ENCODE measurements around the gene COL5A1. TPM values are rescaled to one million over a fixed set of nuclear protein-coding genes. Genes with fewer than 3 reads are reported as not detected.

The COL5A1 gene
- total RNA-seq, 1 donor from 2014 or later: 6.1 TPM

DNA sequence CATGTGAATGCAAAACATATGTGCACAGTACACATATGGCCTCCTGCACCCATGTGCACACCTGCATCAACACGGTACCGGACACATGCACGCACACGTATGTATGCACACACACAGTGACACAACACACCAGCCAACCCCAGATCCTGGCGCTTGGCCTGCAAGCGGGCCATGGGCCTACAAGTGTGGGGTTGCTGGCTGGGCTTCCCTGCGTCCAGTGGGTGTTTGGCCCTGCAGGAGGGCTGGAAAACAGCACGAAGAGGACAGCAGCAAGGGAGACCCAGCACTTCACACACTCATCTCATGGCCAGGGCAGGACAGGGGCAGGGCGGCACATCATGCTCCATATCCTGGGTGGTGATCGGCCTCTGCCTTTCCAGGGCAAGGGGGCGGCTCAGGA, 77.7 kb downstream of the COL5A1 start:
- H3K36me3 ChIP-seq: no peaks in the 10 kb centered on the region
- H4K20me1 ChIP-seq (ENCODE audit: low read depth): no peaks in the 10 kb centered on the region
- H3K9me3 Mint-ChIP-seq: peaks cover 2% of the 10 kb centered on the region
- no peaks in the 10 kb centered on the region for H3K4me1 ChIP-seq
- no peak for TF ChIP-seq EZH2phosphoT487 (IDR thresholded peaks at IDR 0.05)
- TF ChIP-seq EZH2 (IDR thresholded peaks at IDR 0.05): no peak
- no peak for TF ChIP-seq CTCF (IDR thresholded peaks at IDR 0.05)
- H3K36me3 Mint-ChIP-seq: no peaks in the 10 kb centered on the region
- no peak overlapping the region for H3K27ac Mint-ChIP-seq
- no peak overlapping the region for H3K4me3 Mint-ChIP-seq
- H3K27me3 Mint-ChIP-seq (ENCODE audit: insufficient read depth, low read depth): no peaks in the 10 kb centered on the region
- H3K4me2 ChIP-seq: no peak overlapping the region
- H3K9ac ChIP-seq: no peak overlapping the region
- H2AFZ ChIP-seq (replicated peaks): no peak overlapping the region
- H3K79me2 ChIP-seq (ENCODE audit: low read depth): no peaks in the 10 kb centered on the region
- H3K27ac ChIP-seq: no peak overlapping the region
- no peak for DNase-seq (ENCODE audit: low spot score)
- H3K4me1 Mint-ChIP-seq: no peaks in the 10 kb centered on the region
- no peaks in the 10 kb centered on the region for H3K9me3 ChIP-seq (ENCODE audit: low read depth)
- no peaks in the 10 kb centered on the region for H3K27me3 ChIP-seq
- H3F3A ChIP-seq (ENCODE audit: low read depth): no peaks in the 10 kb centered on the region
- H3K4me3 ChIP-seq: no peak overlapping the region

DNA sequence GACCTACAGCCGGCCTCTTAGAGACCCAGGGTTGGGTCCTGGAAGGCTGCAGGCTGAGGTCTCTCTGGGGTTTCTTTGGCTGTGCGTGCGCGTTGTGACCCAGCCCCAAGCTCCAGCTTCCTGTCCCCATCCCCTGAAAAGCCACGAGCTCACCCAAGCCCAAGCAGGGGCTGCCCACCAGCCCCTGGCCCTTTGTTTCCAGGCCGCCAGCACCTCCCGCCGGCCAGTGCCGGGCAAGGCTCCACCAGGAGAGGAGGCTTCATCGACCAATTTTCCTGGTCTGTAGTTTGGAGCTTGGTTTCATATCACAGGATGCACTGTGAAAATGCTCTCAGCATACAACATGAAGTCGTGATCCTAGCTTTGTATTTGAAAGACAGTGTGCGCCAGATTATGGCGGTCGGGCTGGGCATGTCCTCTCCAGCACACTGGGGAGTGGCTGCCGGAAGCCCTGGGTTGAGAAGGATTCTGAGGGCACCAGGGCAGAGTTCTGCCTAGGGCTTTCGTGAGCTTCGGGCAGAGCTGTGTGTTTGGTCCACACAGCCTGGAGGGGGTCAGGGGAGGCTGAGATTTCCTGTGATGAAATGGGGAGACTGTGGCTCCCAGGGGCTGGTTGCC, 78.6 kb downstream of the COL5A1 start:
- no peak overlapping the region for H3K4me3 ChIP-seq
- no peaks in the 10 kb centered on the region for H3K4me1 ChIP-seq
- H3K4me2 ChIP-seq: no peak overlapping the region
- Mint-ChIP-seq H3K36me3 (no peaks in the 10 kb centered on the region), H3K4me3 (no peak overlapping the region), H3K27me3 (ENCODE audit: insufficient read depth, low read depth) (no peaks in the 10 kb centered on the region), H3K27ac (no peak overlapping the region), H3K4me1 (no peaks in the 10 kb centered on the region), H3K9me3 (no peaks in the 10 kb centered on the region)
- H3K27ac ChIP-seq: no peak overlapping the region
- DNase-seq (ENCODE audit: low spot score): no peak
- H3K9ac ChIP-seq: no peak overlapping the region
- H3K36me3 ChIP-seq: no peaks in the 10 kb centered on the region
- H3K79me2 ChIP-seq (ENCODE audit: low read depth): no peaks in the 10 kb centered on the region
- no peak overlapping the region for H2AFZ ChIP-seq (replicated peaks)
- TF ChIP-seq CTCF (IDR thresholded peaks at IDR 0.05) (no peak), EZH2phosphoT487 (IDR thresholded peaks at IDR 0.05) (no peak), EZH2 (IDR thresholded peaks at IDR 0.05) (no peak)
- H3K27me3 ChIP-seq: no peaks in the 10 kb centered on the region
- no peaks in the 10 kb centered on the region for H3F3A ChIP-seq (ENCODE audit: low read depth)
- H3K9me3 ChIP-seq (ENCODE audit: low read depth): no peaks in the 10 kb centered on the region
- H4K20me1 ChIP-seq (ENCODE audit: low read depth): no peaks in the 10 kb centered on the region

DNA sequence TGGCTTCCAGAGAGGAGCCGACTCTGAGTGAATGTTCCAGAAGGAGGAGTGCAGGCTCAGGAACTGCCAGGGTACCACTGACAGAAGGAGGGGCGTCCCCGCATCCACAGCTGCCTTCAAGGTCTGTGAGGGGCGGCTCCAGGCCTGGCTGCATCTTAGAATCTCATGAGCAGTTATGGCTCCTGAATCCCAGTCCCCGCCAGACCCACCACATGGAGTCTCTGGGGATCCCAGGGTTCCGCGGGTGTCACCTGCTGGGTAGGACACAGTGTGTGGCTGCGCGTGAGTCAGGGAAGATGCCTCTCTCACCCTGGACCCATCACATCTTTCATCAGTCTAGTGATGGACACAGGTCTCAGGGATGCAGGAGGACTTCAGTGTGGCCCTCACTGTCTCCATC, 79.2 kb downstream of the COL5A1 start:
- no peaks in the 10 kb centered on the region for H4K20me1 ChIP-seq (ENCODE audit: low read depth)

More for the DNA sequence above, 79.2 kb downstream of the COL5A1 start:
- Histone ChIP-seq H3K36me3 (no peaks in the 10 kb centered on the region), H3K9me3 (ENCODE audit: low read depth) (no peaks in the 10 kb centered on the region), H3K4me2 (no peak overlapping the region), H3K27me3 (no peaks in the 10 kb centered on the region), H3K9ac (no peak overlapping the region), H3K79me2 (ENCODE audit: low read depth) (no peaks in the 10 kb centered on the region), H3K4me1 (no peaks in the 10 kb centered on the region), H3K4me3 (no peak overlapping the region), H2AFZ (replicated peaks) (no peak overlapping the region), H3K27ac (no peak overlapping the region), H3F3A (ENCODE audit: low read depth) (no peaks in the 10 kb centered on the region)
- no peaks in the 10 kb centered on the region for H3K36me3 Mint-ChIP-seq
- H3K4me3 Mint-ChIP-seq: no peak overlapping the region
- TF ChIP-seq EZH2 (IDR thresholded peaks at IDR 0.05): no peak
- TF ChIP-seq CTCF (IDR thresholded peaks at IDR 0.05): no peak
- no peak for TF ChIP-seq EZH2phosphoT487 (IDR thresholded peaks at IDR 0.05)
- H3K9me3 Mint-ChIP-seq: no peaks in the 10 kb centered on the region
- no peaks in the 10 kb centered on the region for H3K4me1 Mint-ChIP-seq
- no peak for DNase-seq (ENCODE audit: low spot score)
- no peaks in the 10 kb centered on the region for H3K27me3 Mint-ChIP-seq (ENCODE audit: insufficient read depth, low read depth)
- no peak overlapping the region for H3K27ac Mint-ChIP-seq
